Adrenal gland (tissue), 5 donors: ENCODE results near the gene SP140.

Experiments used
- POLR2A ChIP-seq, 2 donors: fragments of 450-650 bp; IDR thresholded peaks; one replicate each; pipeline ENCODE4 v1.6.1; 2017; ENCODE audit warnings: antibody characterized with exemption in 2 of 2, mild to moderate bottlenecking in 2 of 2, moderate library complexity in 1 of 2
- TF ChIP-seq, protein P1 (sequence below), 6 experiments: fragments of 450-650 bp in 4 of 6; fragments of 200-600 bp in 2 of 6; sonication (generic) in 1 of 6; IDR thresholded peaks; 1 replicate in 5 of 6; 2 replicates in 1 of 6; pipeline versions ENCODE4 v1.5.1 to v1.8.0; 2016 to 2021; ENCODE audit warnings: antibody characterized with exemption in 6 of 6, mild to moderate bottlenecking in 2 of 6, moderate library complexity in 1 of 6
- donor health status: DM: no; HTN: no; CAD: no.

DNA sequence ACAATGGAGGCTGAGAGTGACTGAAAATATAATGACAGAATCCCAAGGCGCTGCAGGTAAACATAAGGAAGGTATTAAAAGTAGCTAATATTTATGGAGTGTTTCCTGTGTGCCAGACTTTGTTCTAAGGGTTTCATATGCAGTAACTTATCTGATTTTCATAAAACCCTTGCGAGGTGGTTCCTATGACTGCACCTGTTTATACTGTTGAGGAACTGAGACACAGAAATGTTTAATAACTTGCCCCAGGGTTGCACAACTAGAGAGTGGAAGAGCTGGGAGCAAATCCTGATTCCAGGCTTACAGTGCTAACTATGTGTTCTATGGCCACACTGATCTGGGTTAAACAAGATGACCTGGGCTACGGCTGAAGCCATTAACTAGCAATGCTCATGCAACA lies 8.1 kb upstream of the SP140 start:
- TF ChIP-seq POLR2A (IDR thresholded peaks at IDR 0.05), result no peak
- TF ChIP-seq, protein P1, sequence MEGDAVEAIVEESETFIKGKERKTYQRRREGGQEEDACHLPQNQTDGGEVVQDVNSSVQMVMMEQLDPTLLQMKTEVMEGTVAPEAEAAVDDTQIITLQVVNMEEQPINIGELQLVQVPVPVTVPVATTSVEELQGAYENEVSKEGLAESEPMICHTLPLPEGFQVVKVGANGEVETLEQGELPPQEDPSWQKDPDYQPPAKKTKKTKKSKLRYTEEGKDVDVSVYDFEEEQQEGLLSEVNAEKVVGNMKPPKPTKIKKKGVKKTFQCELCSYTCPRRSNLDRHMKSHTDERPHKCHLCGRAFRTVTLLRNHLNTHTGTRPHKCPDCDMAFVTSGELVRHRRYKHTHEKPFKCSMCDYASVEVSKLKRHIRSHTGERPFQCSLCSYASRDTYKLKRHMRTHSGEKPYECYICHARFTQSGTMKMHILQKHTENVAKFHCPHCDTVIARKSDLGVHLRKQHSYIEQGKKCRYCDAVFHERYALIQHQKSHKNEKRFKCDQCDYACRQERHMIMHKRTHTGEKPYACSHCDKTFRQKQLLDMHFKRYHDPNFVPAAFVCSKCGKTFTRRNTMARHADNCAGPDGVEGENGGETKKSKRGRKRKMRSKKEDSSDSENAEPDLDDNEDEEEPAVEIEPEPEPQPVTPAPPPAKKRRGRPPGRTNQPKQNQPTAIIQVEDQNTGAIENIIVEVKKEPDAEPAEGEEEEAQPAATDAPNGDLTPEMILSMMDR (IDR thresholded peaks at IDR 0.05), result no peak
